ENCODE results near the gene RNF5. TPM values are rescaled to one million over a fixed set of nuclear protein-coding genes. Genes with fewer than 3 reads are reported as not detected.
A peak's percentile ranks its signal among the peaks of the same experiment; 100 is the strongest.

Gene RNF5
- total and polyA plus RNA-seq, 9 of the 15 experiments (the other 6 are each of a cell fraction or from before 2014, with no cell fraction given) = 62.2 to 245 (median 129) TPM

- TF ChIP-seq REST (IDR thresholded peaks at IDR 0.05; ENCODE audit: borderline replicate concordance) (0 out of 2 replicates have a peak, but pooled peaks have one; percentile 15), REST (CRISPR knock-in tag; IDR thresholded peaks at IDR 0.05; ENCODE audit: low read depth) (no peak), ZNF398 (CRISPR knock-in tag; IDR thresholded peaks at IDR 0.05) (no peak), EP400 (IDR thresholded peaks at IDR 0.05) (peak; percentile 40), NCOA1 (IDR thresholded peaks at IDR 0.05; ENCODE audit: low read depth) (peak; percentile 91; the same call in 1 of the 2 replicates), ZBTB34 (CRISPR knock-in tag; IDR thresholded peaks at IDR 0.05) (no peak), CUX1 (CRISPR knock-in tag; IDR thresholded peaks at IDR 0.05) (peak; percentile 62; the same call in 1 of the 2 replicates), DNMT1 (IDR thresholded peaks at IDR 0.05) (peak; percentile 88; the same call in 1 of the 2 replicates)
Observed at GRCh38 chr6:32131439-32131948, 46.7 kb upstream of the RNF5 start (continued).

All from K562 (cell line).